Measurements from ENCODE around the gene APOA4. TPM values are rescaled to one million over a fixed set of nuclear protein-coding genes. Genes with fewer than 3 reads are reported as not detected.
A peak's percentile ranks its signal among the peaks of the same experiment; 100 is the strongest.

APOA4 gene
- total and polyA plus RNA-seq, 2 donors (not counting 3 experiments of a cell fraction or from before 2014, with no cell fraction given) = not detected

DNA sequence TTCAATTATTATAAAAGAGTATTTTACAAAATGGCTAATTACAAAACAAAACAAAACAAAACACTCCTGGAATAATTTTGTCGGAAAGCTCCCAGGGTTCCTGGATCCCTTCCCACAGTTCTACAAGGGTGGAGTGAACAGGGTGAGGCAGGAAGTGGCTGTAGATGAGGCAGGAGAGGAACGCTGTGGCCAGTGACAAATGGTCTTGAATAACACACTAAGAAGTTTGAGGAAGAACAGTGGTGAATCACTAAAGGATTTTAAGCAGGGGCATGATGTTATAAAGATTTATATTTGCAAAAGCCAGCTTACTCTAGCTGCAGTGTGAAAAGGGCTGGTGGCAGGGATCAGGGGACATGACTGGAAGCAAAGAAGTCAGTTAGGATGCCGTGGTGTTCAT, 48.1 kb upstream of the APOA4 start:
- H3K36me3 ChIP-seq (ENCODE audit: control insufficient read depth in 2 of 2, extremely low read depth in 1 of 2, insufficient read depth in 2 of 2, low read length in 2 of 2) = peaks cover 6 to 15% of the 10 kb centered on the region in 2 experiments
- no TSS peak for BruUV-seq (replicated peaks)
- H3K27ac ChIP-seq (ENCODE audit: insufficient read depth, low read depth, low read length) = no peak overlapping the region
- dilution Hi-C loops (cut with MboI; ENCODE audit: extremely low pct_ligation_motif_present, low sequenced_read_pairs) (no loop called here), intact Hi-C loops (cut with micrococcal nuclease) (no loop called here)
- no peak overlapping the region for H3K4me3 ChIP-seq (replicated peaks in 1 of 3; ENCODE audit: insufficient read depth in 1 of 3, low read depth in 1 of 3, low read length in 3 of 3)
- H4K20me1 ChIP-seq (replicated peaks; ENCODE audit: control insufficient read depth, extremely low read depth, insufficient read depth, low read length) = no peaks in the 10 kb centered on the region
- H3K9ac ChIP-seq (replicated peaks; ENCODE audit: extremely low read depth, insufficient read depth, low read length) = no peak overlapping the region
- H3K4me1 ChIP-seq (ENCODE audit: control insufficient read depth, extremely low read depth, insufficient read depth, low read length) = peaks cover 6% of the 10 kb centered on the region
- TF ChIP-seq FOS (IDR thresholded peaks at IDR 0.05; ENCODE audit: borderline replicate concordance, insufficient read depth, low read length) = peak; percentile 17
- TF ChIP-seq GATA2 (IDR thresholded peaks at IDR 0.05; ENCODE audit: insufficient read depth, insufficient read length, low read depth, low read length) = no peak
- TF ChIP-seq POLR2A (IDR thresholded peaks at IDR 0.05; ENCODE audit: low read depth, low read length) = no peak
- H3K4me2 ChIP-seq (ENCODE audit: insufficient read depth, low read length) = no peak overlapping the region
- H3K9me1 ChIP-seq (replicated peaks; ENCODE audit: control insufficient read depth, extremely low read depth, insufficient read depth, low read length) = no peaks in the 10 kb centered on the region
- POLR2A ChIA-PET = no interaction called here
- H3K9me3 ChIP-seq (replicated peaks; ENCODE audit: control insufficient read depth, insufficient read depth, low read length) = no peaks in the 10 kb centered on the region
- DNase-seq (ENCODE audit: low read depth, low spot score) (no peak), FAIRE-seq (no peak)
- H3K79me2 ChIP-seq (ENCODE audit: control insufficient read depth, insufficient read depth, low read length) = no peaks in the 10 kb centered on the region
- H2AFZ ChIP-seq (ENCODE audit: low read depth, low read length) = no peak overlapping the region
- H3K27me3 ChIP-seq (ENCODE audit: control insufficient read depth in 2 of 2, insufficient read depth in 2 of 2, low read length in 2 of 2) = no peaks in the 10 kb centered on the region
- CTCF ChIA-PET = interaction anchor here (0.7 kb wide), 1 partner anchor 9 kb away, joined by 4 read pairs; no protein-coding TSS in a partner anchor

- no peak overlapping the region for H3K9ac ChIP-seq (replicated peaks; ENCODE audit: extremely low read depth, insufficient read depth, low read length)
- H3K4me1 ChIP-seq (ENCODE audit: control insufficient read depth, extremely low read depth, insufficient read depth, low read length) = peaks cover 6% of the 10 kb centered on the region
- ChIA-PET CTCF (interaction anchor here (1.2 kb wide), 1 partner anchor 79 kb away, joined by 3 read pairs; the partner anchor contains the start of gene APOA5), POLR2A (no interaction called here)
- no TSS peak for BruUV-seq (replicated peaks)
- peaks cover 6 to 14% of the 10 kb centered on the region in 2 experiments for H3K36me3 ChIP-seq (ENCODE audit: control insufficient read depth in 2 of 2, extremely low read depth in 1 of 2, insufficient read depth in 2 of 2, low read length in 2 of 2)
- no peak overlapping the region for H3K27ac ChIP-seq (ENCODE audit: insufficient read depth, low read depth, low read length)
- no peaks in the 10 kb centered on the region for H3K9me1 ChIP-seq (replicated peaks; ENCODE audit: control insufficient read depth, extremely low read depth, insufficient read depth, low read length)
- no peaks in the 10 kb centered on the region for H3K9me3 ChIP-seq (replicated peaks; ENCODE audit: control insufficient read depth, insufficient read depth, low read length)
- no peak for TF ChIP-seq EZH2 (IDR thresholded peaks at IDR 0.05; ENCODE audit: borderline replicate concordance, low read depth, low read length, severe bottlenecking)
- no peak for TF ChIP-seq MAX (IDR thresholded peaks at IDR 0.05; ENCODE audit: insufficient read depth, insufficient read length)
- no peak for TF ChIP-seq JUN (IDR thresholded peaks at IDR 0.05; ENCODE audit: borderline replicate concordance, insufficient read depth, insufficient read length, low read depth)
- TF ChIP-seq CTCF (IDR thresholded peaks at IDR 0.05; ENCODE audit: extremely low read depth in 1 of 2, insufficient read depth in 1 of 2, low read depth in 1 of 2, low read length in 2 of 2) = no peak
- TF ChIP-seq POLR2A (IDR thresholded peaks at IDR 0.05; ENCODE audit: low read depth, low read length) = no peak
- TF ChIP-seq GATA2 (IDR thresholded peaks at IDR 0.05; ENCODE audit: insufficient read depth, insufficient read length, low read depth, low read length) = no peak
- intact Hi-C loops (cut with micrococcal nuclease) = no loop called here
- H3K4me2 ChIP-seq (ENCODE audit: insufficient read depth, low read length) = no peak overlapping the region
- no peak for FAIRE-seq
- no peak overlapping the region for H3K4me3 ChIP-seq (replicated peaks in 1 of 3; ENCODE audit: insufficient read depth in 1 of 3, low read depth in 1 of 3, low read length in 3 of 3)
- H3K79me2 ChIP-seq (ENCODE audit: control insufficient read depth, insufficient read depth, low read length) = no peaks in the 10 kb centered on the region
- dilution Hi-C loops (cut with MboI; ENCODE audit: extremely low pct_ligation_motif_present, low sequenced_read_pairs) = no loop called here
- H3K27me3 ChIP-seq (ENCODE audit: control insufficient read depth in 2 of 2, insufficient read depth in 2 of 2, low read length in 2 of 2) = no peaks in the 10 kb centered on the region
- H4K20me1 ChIP-seq (replicated peaks; ENCODE audit: control insufficient read depth, extremely low read depth, insufficient read depth, low read length) = no peaks in the 10 kb centered on the region
- H2AFZ ChIP-seq (ENCODE audit: low read depth, low read length) = no peak overlapping the region
- DNase-seq (ENCODE audit: low read depth, low spot score) = no peak
These were observed 47.0 kb upstream of the APOA4 start for GRCh38 chr11:116870054-116870453.
